Ishikawa (cell line): ENCODE results near the gene NEUROD2.

Experiments used
- MAX ChIP-seq: IDR thresholded peaks from 2 replicates; pipeline ENCODE4 v1.6.1; 2012
- RAD21 ChIP-seq: IDR thresholded peaks from 2 replicates; pipeline ENCODE4 v1.6.1; 2012; ENCODE audit warnings: low read depth
- REST ChIP-seq: IDR thresholded peaks from 2 replicates; pipeline ENCODE4 v1.6.1; 2012; ENCODE audit warnings: low read depth, mild to moderate bottlenecking

GRCh38 chr17:39599665-39600231 lies 8.0 kb downstream of the NEUROD2 start:
- TF ChIP-seq REST (no peak), RAD21 (no peak), MAX (no peak)
